HFF-Myc (cell line): ENCODE results near the gene LRRC34.

Experiments
- DNase-seq: peaks from one replicate; pipeline ENCODE4 v3.0.0-alpha.2; 2011; ENCODE audit warnings: low read depth; ENCODE audit errors: extremely low read depth
- H3K4me3 ChIP-seq: replicated peaks from 2 replicates; pipeline ENCODE4 v1.5.1; 2011; ENCODE audit warnings: low read depth, mild to moderate bottlenecking, control low read depth, low read length
- TF ChIP-seq, protein P1 (sequence below): IDR thresholded peaks from 2 replicates; pipeline ENCODE4 v1.5.1; 2012; ENCODE audit warnings: mild to moderate bottlenecking, low read depth, low read length, control low read depth; ENCODE audit errors: missing control alignments

LRRC34 gene

DNA sequence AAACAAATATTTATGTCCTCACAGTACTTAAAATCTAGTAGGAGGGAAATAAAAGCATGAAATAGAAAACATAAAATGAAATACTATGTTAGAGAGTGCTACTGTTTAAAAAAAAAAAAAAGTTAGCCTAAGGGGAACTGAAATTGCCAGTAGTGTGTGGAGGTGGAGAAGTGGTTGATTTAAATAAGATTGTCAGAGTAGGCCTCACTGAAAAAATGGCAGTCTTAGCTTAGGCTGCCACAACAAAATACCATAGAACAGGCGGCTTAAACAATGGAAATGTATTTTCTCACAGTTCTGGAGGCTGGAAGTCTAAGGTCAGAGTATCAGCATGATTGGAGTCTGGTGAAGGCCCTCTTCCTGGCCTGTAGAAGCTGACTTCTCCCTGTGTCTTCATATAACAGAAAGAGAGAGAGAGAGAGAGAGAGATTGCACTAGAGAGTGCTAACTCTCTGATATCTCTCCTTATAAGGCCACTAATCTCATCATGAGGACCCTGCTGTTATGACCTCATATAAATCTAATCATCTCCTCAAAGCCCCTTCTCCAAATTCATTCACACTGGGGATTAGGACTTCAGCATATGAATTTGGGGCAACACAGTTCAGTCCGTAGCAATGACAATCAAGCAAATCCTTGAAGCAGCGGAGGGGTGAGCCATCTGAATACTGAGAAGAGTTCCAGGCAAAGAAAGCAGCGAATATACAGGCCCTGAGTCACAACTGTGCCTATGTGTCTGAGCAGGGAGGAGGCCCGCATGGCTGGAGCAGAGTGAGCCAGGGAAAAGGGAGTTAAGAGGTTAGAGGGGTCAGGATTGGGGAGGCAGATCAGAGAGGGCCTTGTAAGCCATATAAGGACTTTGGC lies 23.6 kb upstream of the LRRC34 start:
- no peak for DNase-seq
- no peak overlapping the region for H3K4me3 ChIP-seq
- TF ChIP-seq, protein P1, sequence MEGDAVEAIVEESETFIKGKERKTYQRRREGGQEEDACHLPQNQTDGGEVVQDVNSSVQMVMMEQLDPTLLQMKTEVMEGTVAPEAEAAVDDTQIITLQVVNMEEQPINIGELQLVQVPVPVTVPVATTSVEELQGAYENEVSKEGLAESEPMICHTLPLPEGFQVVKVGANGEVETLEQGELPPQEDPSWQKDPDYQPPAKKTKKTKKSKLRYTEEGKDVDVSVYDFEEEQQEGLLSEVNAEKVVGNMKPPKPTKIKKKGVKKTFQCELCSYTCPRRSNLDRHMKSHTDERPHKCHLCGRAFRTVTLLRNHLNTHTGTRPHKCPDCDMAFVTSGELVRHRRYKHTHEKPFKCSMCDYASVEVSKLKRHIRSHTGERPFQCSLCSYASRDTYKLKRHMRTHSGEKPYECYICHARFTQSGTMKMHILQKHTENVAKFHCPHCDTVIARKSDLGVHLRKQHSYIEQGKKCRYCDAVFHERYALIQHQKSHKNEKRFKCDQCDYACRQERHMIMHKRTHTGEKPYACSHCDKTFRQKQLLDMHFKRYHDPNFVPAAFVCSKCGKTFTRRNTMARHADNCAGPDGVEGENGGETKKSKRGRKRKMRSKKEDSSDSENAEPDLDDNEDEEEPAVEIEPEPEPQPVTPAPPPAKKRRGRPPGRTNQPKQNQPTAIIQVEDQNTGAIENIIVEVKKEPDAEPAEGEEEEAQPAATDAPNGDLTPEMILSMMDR: no peak

DNA sequence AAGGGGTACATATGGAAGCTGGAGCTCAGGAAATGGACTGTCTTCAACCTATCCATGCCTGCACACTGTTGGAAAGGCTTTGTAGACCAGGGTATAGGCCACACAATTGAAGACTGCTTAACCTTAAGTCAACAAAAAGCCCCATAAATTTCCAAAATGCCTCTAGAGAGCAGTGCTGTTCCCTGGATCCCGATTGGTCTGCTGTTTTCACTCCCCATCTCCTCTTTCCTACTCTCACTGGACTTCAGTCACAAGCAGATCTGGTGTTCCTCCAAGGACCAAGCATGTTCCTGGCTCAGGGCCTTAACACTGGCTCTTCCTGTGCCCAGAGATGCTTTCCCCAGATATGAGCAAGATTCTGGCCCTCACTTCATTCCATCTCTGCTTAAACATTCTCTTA lies 22.8 kb upstream of the LRRC34 start:
- TF ChIP-seq, protein P1: no peak
- no peak for DNase-seq

DNA sequence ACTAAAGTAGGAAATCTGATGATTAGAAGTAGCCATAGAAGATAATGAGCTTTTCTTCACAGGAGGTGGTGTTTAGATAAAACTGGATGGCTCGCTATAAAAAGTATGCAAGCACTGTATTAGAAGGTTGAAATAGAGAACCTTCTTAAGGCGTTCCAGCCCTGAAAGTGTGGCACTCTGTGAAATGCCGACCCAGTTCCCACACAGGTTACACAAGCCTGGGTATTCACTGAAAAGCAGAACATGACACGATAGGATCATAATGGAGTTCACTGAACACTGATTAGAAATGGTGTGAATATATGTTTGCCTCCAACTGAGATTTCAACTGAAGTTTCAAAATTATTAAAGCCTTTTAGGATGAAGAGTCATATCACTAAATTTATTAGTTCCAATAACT lies 15.0 kb upstream of the LRRC34 start:
- TF ChIP-seq, protein P1: no peak
- no peak for DNase-seq
- H3K4me3 ChIP-seq: no peak overlapping the region

More for the DNA sequence above, 22.8 kb upstream of the LRRC34 start:
- no peak overlapping the region for H3K4me3 ChIP-seq

DNA sequence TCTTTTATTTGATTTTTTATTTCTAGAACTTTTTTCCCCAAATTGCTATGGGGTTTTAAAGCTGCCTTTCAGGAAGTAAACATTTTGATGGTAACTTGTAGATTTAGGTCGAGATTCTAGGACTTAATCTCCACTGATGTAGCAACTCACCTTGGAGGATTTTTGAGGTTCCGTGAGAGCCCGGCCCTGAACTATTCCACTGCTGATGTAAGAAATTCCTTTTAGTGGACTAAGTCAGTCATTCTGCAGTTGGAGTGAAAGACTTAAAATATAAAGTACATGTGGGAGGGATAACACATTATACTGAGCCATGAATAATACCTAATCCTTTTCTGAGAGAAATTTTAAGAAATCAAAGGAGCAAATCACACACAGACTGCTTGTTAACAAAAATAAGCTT lies 12.6 kb upstream of the LRRC34 start:
- H3K4me3 ChIP-seq: no peak overlapping the region
- TF ChIP-seq, protein P1: no peak
- no peak for DNase-seq

DNA sequence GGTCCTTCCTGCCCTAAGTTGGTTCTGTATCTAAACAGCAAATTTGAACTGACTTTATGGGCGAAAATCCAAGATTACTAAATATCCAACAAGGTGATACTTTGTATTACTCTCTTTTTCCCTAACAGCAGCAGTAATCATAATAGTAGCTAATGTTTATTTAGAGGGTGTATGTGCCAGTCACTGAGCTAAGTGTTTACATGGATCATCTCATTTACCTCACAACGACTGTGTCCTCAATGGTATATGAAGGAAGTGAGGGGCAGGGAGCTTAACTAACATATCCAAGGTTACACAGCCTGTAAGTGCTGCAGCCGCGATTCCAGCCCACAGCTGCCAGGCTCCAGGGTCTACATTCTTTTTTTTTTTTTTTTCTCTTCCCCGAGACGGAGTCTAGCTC lies 10.3 kb upstream of the LRRC34 start:
- no peak for DNase-seq
- TF ChIP-seq, protein P1: no peak
- H3K4me3 ChIP-seq: no peak overlapping the region

DNA sequence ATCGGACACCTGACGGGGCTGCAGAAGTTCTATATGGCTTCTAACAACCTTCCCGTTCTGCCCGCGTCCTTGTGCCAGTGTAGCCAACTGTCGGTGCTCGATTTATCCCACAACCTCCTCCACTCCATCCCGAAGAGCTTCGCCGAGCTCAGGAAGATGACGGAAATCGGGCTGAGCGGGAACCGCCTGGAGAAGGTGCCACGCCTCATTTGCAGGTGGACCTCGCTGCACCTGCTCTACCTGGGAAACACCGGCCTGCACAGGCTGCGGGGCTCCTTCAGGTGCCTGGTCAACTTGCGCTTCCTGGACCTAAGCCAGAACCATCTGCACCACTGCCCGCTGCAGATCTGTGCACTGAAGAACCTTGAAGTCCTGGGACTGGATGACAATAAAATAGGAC lies 9.8 kb upstream of the LRRC34 start:
- no peak overlapping the region for H3K4me3 ChIP-seq
- DNase-seq: no peak
- TF ChIP-seq, protein P1: no peak
